OCI-LY3 (cell line): ENCODE data around the gene SCYL2.

ENCODE experiments used
- CTCF ChIP-seq: fragments of 200-600, 300-600 bp; sonication (generic); IDR thresholded peaks from 2 replicates; pipeline ENCODE4 v1.5.1; 2014; ENCODE audit warnings: antibody characterized with exemption, low read length, low read depth
- EZH2phosphoT487 ChIP-seq: fragments of 200-600 bp; shearing (Covaris generic); IDR thresholded peaks from 2 replicates; pipeline ENCODE4 v1.6.1; 2018; ENCODE audit warnings: antibody characterized with exemption, mixed run types, low read depth

GRCh38 chr12:100371146-100371545 is 104.2 kb downstream of the SCYL2 start:
- TF ChIP-seq EZH2phosphoT487 (no peak), CTCF (no peak)
